Measurements from ENCODE around the gene PLAC8. TPM values are rescaled to one million over a fixed set of nuclear protein-coding genes. Genes with fewer than 3 reads are reported as not detected.

Gene PLAC8
- total RNA-seq, 2 experiments from 2014 or later = not detected

GRCh38 chr4:83108101-83108861 lies 6.2 kb downstream of the PLAC8 start:
- Histone ChIP-seq H3K4me1 (ENCODE audit: insufficient read depth, low read length, poor library complexity, severe bottlenecking) (peaks cover 37% of the 10 kb centered on the region), H3K27ac (ENCODE audit: low read depth, low read length, poor library complexity, severe bottlenecking) (no peak overlapping the region), H3K36me3 (ENCODE audit: insufficient read depth, low read length) (no peaks in the 10 kb centered on the region), H3K9me3 (ENCODE audit: low read length) (no peaks in the 10 kb centered on the region), H4K20me1 (ENCODE audit: insufficient read depth, low read length) (no peaks in the 10 kb centered on the region), H3K9me2 (ENCODE audit: insufficient read depth, low read length) (no peaks in the 10 kb centered on the region), H3K4me2 (ENCODE audit: low read length) (no peak overlapping the region), H3K79me2 (ENCODE audit: insufficient read depth, low read depth, low read length) (no peaks in the 10 kb centered on the region), H2AFZ (ENCODE audit: low read length) (no peak overlapping the region), H3K4me3 (ENCODE audit: low read depth, low read length, poor library complexity, severe bottlenecking) (no peak overlapping the region)
- intact Hi-C loops (cut with micrococcal nuclease; ENCODE audit: unreplicated experiment) = no loop called here
- ChIA-PET CTCF (ENCODE audit: unreplicated experiment) (no interaction called here), POLR2A (no interaction called here)
- no peak for DNase-seq (ENCODE audit: low spot score)
- no peak for TF ChIP-seq EZH2phosphoT487 (IDR thresholded peaks at IDR 0.05; ENCODE audit: borderline replicate concordance, low read depth, low read length)
- TF ChIP-seq CTCF (conservative IDR thresholded peaks at IDR 0.05; ENCODE audit: low read length) = no peak
- no TSS peak for BruUV-seq (replicated peaks)

GRCh38 chr4:83107631-83108030 lies 6.9 kb downstream of the PLAC8 start:
- H3K9me2 ChIP-seq (ENCODE audit: insufficient read depth, low read length) = no peaks in the 10 kb centered on the region
- H3K36me3 ChIP-seq (ENCODE audit: insufficient read depth, low read length) = no peaks in the 10 kb centered on the region
- H4K20me1 ChIP-seq (ENCODE audit: insufficient read depth, low read length) = no peaks in the 10 kb centered on the region
- TF ChIP-seq CTCF (conservative IDR thresholded peaks at IDR 0.05; ENCODE audit: low read length) (no peak), EZH2phosphoT487 (IDR thresholded peaks at IDR 0.05; ENCODE audit: borderline replicate concordance, low read depth, low read length) (no peak)
- ChIA-PET CTCF (ENCODE audit: unreplicated experiment) (no interaction called here), POLR2A (interaction anchor here (1.2 kb wide), 1 partner anchor 18 kb away, joined by 4 read pairs; no protein-coding TSS in a partner anchor)
- no peak overlapping the region for H3K4me2 ChIP-seq (ENCODE audit: low read length)
- H3K27ac ChIP-seq (ENCODE audit: low read depth, low read length, poor library complexity, severe bottlenecking) = no peak overlapping the region
- intact Hi-C loops (cut with micrococcal nuclease; ENCODE audit: unreplicated experiment) = no loop called here
- no peaks in the 10 kb centered on the region for H3K9me3 ChIP-seq (ENCODE audit: low read length)
- BruUV-seq (replicated peaks) = no TSS peak
- DNase-seq (ENCODE audit: low spot score) = no peak
- no peak overlapping the region for H3K4me3 ChIP-seq (ENCODE audit: low read depth, low read length, poor library complexity, severe bottlenecking)
- peaks cover 31% of the 10 kb centered on the region for H3K4me1 ChIP-seq (ENCODE audit: insufficient read depth, low read length, poor library complexity, severe bottlenecking)
- no peaks in the 10 kb centered on the region for H3K79me2 ChIP-seq (ENCODE audit: insufficient read depth, low read depth, low read length)
- H2AFZ ChIP-seq (ENCODE audit: low read length) = no peak overlapping the region

GRCh38 chr4:83104991-83105390 lies 9.5 kb downstream of the PLAC8 start:
- CTCF ChIA-PET (ENCODE audit: unreplicated experiment) = no interaction called here
- no peaks in the 10 kb centered on the region for H4K20me1 ChIP-seq (ENCODE audit: insufficient read depth, low read length)

More at GRCh38 chr4:83104991-83105390, 9.5 kb downstream of the PLAC8 start:
- Histone ChIP-seq H3K9me3 (ENCODE audit: low read length) (no peaks in the 10 kb centered on the region), H3K36me3 (ENCODE audit: insufficient read depth, low read length) (no peaks in the 10 kb centered on the region), H3K27ac (ENCODE audit: low read depth, low read length, poor library complexity, severe bottlenecking) (no peak overlapping the region), H3K79me2 (ENCODE audit: insufficient read depth, low read depth, low read length) (no peaks in the 10 kb centered on the region), H3K4me1 (ENCODE audit: insufficient read depth, low read length, poor library complexity, severe bottlenecking) (peaks cover 4% of the 10 kb centered on the region), H2AFZ (ENCODE audit: low read length) (no peak overlapping the region), H3K9me2 (ENCODE audit: insufficient read depth, low read length) (no peaks in the 10 kb centered on the region), H3K4me3 (ENCODE audit: low read depth, low read length, poor library complexity, severe bottlenecking) (no peak overlapping the region), H3K4me2 (ENCODE audit: low read length) (no peak overlapping the region)
- TF ChIP-seq EZH2phosphoT487 (IDR thresholded peaks at IDR 0.05; ENCODE audit: borderline replicate concordance, low read depth, low read length) (no peak), CTCF (conservative IDR thresholded peaks at IDR 0.05; ENCODE audit: low read length) (no peak)
- POLR2A ChIA-PET = no interaction called here
- intact Hi-C loops (cut with micrococcal nuclease; ENCODE audit: unreplicated experiment) = no loop called here
- DNase-seq (ENCODE audit: low spot score) = no peak
- BruUV-seq (replicated peaks) = no TSS peak

Measured in OCI-LY7 (cell line).